HCT116 (cell line): ENCODE data around the gene SERPING1. TPM values are rescaled to one million over a fixed set of nuclear protein-coding genes. Genes with fewer than 3 reads are reported as not detected.

Experiments
- ATAC-seq: fragments of 200-7000 bp; cut with Tn5 transposase; 2 replicates; pipeline ENCODE4 v1.9.1; 2020; ENCODE audit warnings: mild to moderate bottlenecking, moderate library complexity
- Bru-seq: library from RNA; stranded (reverse); fragments of 400-500 nt; gene quantifications from one replicate; lab custom pipeline; 2021; lab: Mats Ljungman, UMichigan
- BruChase-seq, 2 experiments: library from RNA; stranded (reverse); fragments of 400-500 nt; gene quantifications; one replicate each; lab custom pipeline; 2021; lab: Mats Ljungman, UMichigan
- BruUV-seq: library from RNA; stranded (reverse); fragments of 400-500 nt; replicated peaks from 2 replicates; lab custom pipeline; 2021; lab: Mats Ljungman, UMichigan
- CTCF ChIA-PET: fragments of 300-600 bp; sonication (Branson Sonifier 250); formaldehyde crosslinking; loops from one replicate; lab custom pipeline; 2021; ENCODE audit warnings: antibody characterized with exemption; lab: Charles Lee
- POLR2A ChIA-PET: fragments of 300-600, 350-600 bp; sonication (Branson Sonifier 250); formaldehyde crosslinking; loops from one replicate; lab custom pipeline; 2021; ENCODE audit warnings: antibody characterized with exemption; lab: Charles Lee
- RAD21 ChIA-PET, 2 experiments: fragments of 300-600 bp; sonication (Branson Sonifier 250); formaldehyde crosslinking; loops; one replicate each; lab custom pipeline; 2023; ENCODE audit warnings: low total read pairs in 2 of 2; ENCODE audit not compliant: uncharacterized antibody in 2 of 2, unreplicated experiment in 2 of 2, low non-redundant PET in 1 of 2; lab: Charles Lee
- DNase-seq: peaks from one replicate; pipeline ENCODE4 v3.0.0-alpha.2; 2010; ENCODE audit warnings: low read depth, low spot score
- H2AFZ ChIP-seq: fragments of 200-600 bp; shearing (Covaris generic), sonication (generic); 2 replicates; pipeline ENCODE4 v1.6.1; 2017; ENCODE audit warnings: low read depth, mixed run types, mixed read lengths, antibody characterized with exemption, low read length; ENCODE audit not compliant: poor library complexity, severe bottlenecking
- H3K27ac ChIP-seq: 2 replicates; pipeline ENCODE4 v1.5.1; 2012; ENCODE audit warnings: low read depth, low read length
- H3K27me3 ChIP-seq: fragments of 200-600 bp; sonication (generic); 2 replicates; pipeline ENCODE4 v1.6.1; 2016; ENCODE audit warnings: mixed run types, low read length, mixed read lengths; ENCODE audit not compliant: insufficient read depth
- H3K36me3 ChIP-seq, 2 experiments: fragments of 200-500 bp in 1 of 2; fragments of 200-600 bp in 1 of 2; sonication (Bioruptor generic) in 1 of 2; sonication (generic) in 1 of 2; 2 replicates each; pipeline versions ENCODE4 v1.5.1 to v1.6.1; 2014 to 2016; ENCODE audit warnings: low read length in 2 of 2, inconsistent platforms in 1 of 2, mixed read lengths in 1 of 2, mixed run types in 1 of 2; ENCODE audit not compliant: insufficient read depth in 2 of 2, control insufficient read depth in 1 of 2
- H3K4me1 ChIP-seq, 2 experiments: fragments of 200-600 bp in 1 of 2; sonication (generic) in 1 of 2; 2 replicates each; pipeline versions ENCODE4 v1.5.1 to v1.6.1; 2012 to 2017; ENCODE audit warnings: low read length in 2 of 2, inconsistent platforms in 1 of 2, mild to moderate bottlenecking in 1 of 2, mixed read lengths in 1 of 2, mixed run types in 1 of 2, moderate library complexity in 1 of 2; ENCODE audit not compliant: insufficient read depth in 2 of 2, control insufficient read depth in 1 of 2
- H3K4me2 ChIP-seq: fragments of 200-600 bp; sonication (generic); 2 replicates; pipeline ENCODE4 v1.6.1; 2017; ENCODE audit warnings: mixed run types, low read length, mixed read lengths
- H3K4me3 ChIP-seq, 2 experiments: fragments of 200-600 bp in 1 of 2; sonication (generic) in 1 of 2; replicated peaks in 1 of 2; 2 replicates each; pipeline ENCODE4 v1.5.1; 2011 to 2016; ENCODE audit warnings: low read length in 2 of 2, control low read depth in 1 of 2, low read depth in 1 of 2, mild to moderate bottlenecking in 1 of 2, mixed read lengths in 1 of 2, mixed run types in 1 of 2
- H3K79me2 ChIP-seq: fragments of 200-600 bp; sonication (generic); 2 replicates; pipeline ENCODE4 v1.6.1; 2017; ENCODE audit warnings: mild to moderate bottlenecking, mixed run types, low read length, moderate library complexity, mixed read lengths; ENCODE audit not compliant: insufficient read depth
- H3K9ac ChIP-seq: fragments of 200-600 bp; sonication (generic); 2 replicates; pipeline ENCODE4 v1.6.1; 2016; ENCODE audit warnings: low read length, mixed read lengths
- H3K9me2 ChIP-seq: fragments of 200-600 bp; sonication (generic), shearing (Covaris generic); 2 replicates; pipeline ENCODE4 v1.6.1; 2017; ENCODE audit warnings: mixed run types, mild to moderate bottlenecking, moderate library complexity; ENCODE audit not compliant: insufficient read depth
- H3K9me3 ChIP-seq, 2 experiments: fragments of 200-500 bp in 1 of 2; fragments of 200-600 bp in 1 of 2; sonication (Bioruptor generic) in 1 of 2; sonication (generic) in 1 of 2; 2 replicates each; pipeline ENCODE4 v1.6.1; 2014 to 2017; ENCODE audit warnings: low read length in 2 of 2, mixed read lengths in 2 of 2, inconsistent platforms in 1 of 2, low read depth in 1 of 2, mild to moderate bottlenecking in 1 of 2, mixed run types in 1 of 2, moderate library complexity in 1 of 2; ENCODE audit not compliant: control insufficient read depth in 1 of 2, insufficient read depth in 1 of 2
- H4K20me1 ChIP-seq: fragments of 200-600 bp; sonication (generic), shearing (Covaris generic); 2 replicates; pipeline ENCODE4 v1.6.1; 2017; ENCODE audit warnings: mixed run types, mild to moderate bottlenecking, moderate library complexity; ENCODE audit not compliant: insufficient read depth
- EZH2phosphoT487 ChIP-seq: fragments of 200-600 bp; IDR thresholded peaks from 2 replicates; pipeline ENCODE4 v1.6.1; 2018; ENCODE audit warnings: antibody characterized with exemption, borderline replicate concordance
- POLR2AphosphoS5 ChIP-seq: IDR thresholded peaks from 2 replicates; pipeline ENCODE4 v1.6.1; 2011; ENCODE audit warnings: mild to moderate bottlenecking, low read depth, low read length, moderate library complexity
- SIN3A ChIP-seq: IDR thresholded peaks from 2 replicates; pipeline ENCODE4 v1.6.1; 2012; ENCODE audit warnings: low read depth
- TCF7L2 ChIP-seq: IDR thresholded peaks from 2 replicates; pipeline ENCODE4 v1.7.0; 2011; ENCODE audit warnings: borderline replicate concordance, inconsistent platforms; ENCODE audit not compliant: insufficient read depth, insufficient read length; ENCODE audit errors: extremely low read depth
- ZBTB33 ChIP-seq: IDR thresholded peaks from 2 replicates; pipeline ENCODE4 v1.6.1; 2011; ENCODE audit warnings: mild to moderate bottlenecking, low read length, moderate library complexity; ENCODE audit not compliant: insufficient replicate concordance; ENCODE audit errors: extremely low read depth
- intact Hi-C: fragments of 100-400 bp; cut with micrococcal nuclease; formaldehyde crosslinking; loops from 2 replicates; pipeline ENCODE4 v1.10.0; 2022
- long read RNA-seq: library from polyadenylated mRNA; unstranded; transcript quantifications from one replicate; pipeline ENCODE4 v2.0.0, GENCODE V29; 2021; ENCODE audit not compliant: unreplicated experiment
- polyA plus RNA-seq: library from polyadenylated mRNA; unstranded; fragments of >200 nt; gene quantifications from 2 replicates; pipeline ENCODE4 v1.2.1, GENCODE V29; 2012; ENCODE audit warnings: missing spikeins
- total RNA-seq: library from RNA; stranded (reverse); gene quantifications from one replicate; pipeline ENCODE4 v1.2.1, GENCODE V29; 2021; ENCODE audit not compliant: unreplicated experiment

The SERPING1 gene
- total RNA-seq (3.4 TPM), Bru-seq, nascent RNA (percentile 22 among the genes with signal in this experiment), BruChase-seq, experiment 1, labeled RNA remaining after a 6-hour chase (percentile 21 among the genes with signal in this experiment), BruChase-seq, experiment 2, labeled RNA remaining after a 2-hour chase (percentile 18 among the genes with signal in this experiment)
- polyA plus RNA-seq, result 4.1 and 4.6 TPM in 2 replicates
- long read RNA-seq, partial matches to known transcripts, result 5 of 5 reads
- long read RNA-seq, other reads (novel, unspliced or antisense), result 0 of 5 reads

GRCh38 chr11:57597461-57597915 is at the start of gene SERPING1:
SERPING1 (plus strand) TSS chr11:57597685; CDS start chr11:57598271, 586 bp downstream.
- H3K79me2 ChIP-seq, result no peaks in the 10 kb centered on the region
- ChIA-PET RAD21 (no interaction called here), POLR2A (interaction anchor here (0.6 kb wide), 1 partner anchor 30 kb away, joined by 4 read pairs; no protein-coding TSS in a partner anchor), CTCF (no interaction called here)
- H3K4me1 ChIP-seq, result peaks cover 0 to 6% of the 10 kb centered on the region in 2 experiments; a peak in 1 of 4 replicates
- H3K27me3 ChIP-seq, result no peaks in the 10 kb centered on the region
- no peaks in the 10 kb centered on the region for H4K20me1 ChIP-seq
- BruUV-seq, result no TSS peak
- no peaks in the 10 kb centered on the region for H3K36me3 ChIP-seq
- no peak within 1 kb of the TSS for H3K27ac ChIP-seq
- no peaks in the 10 kb centered on the region for H3K9me3 ChIP-seq
- peak within 1 kb of the TSS; percentile 19 to 26 for H3K4me3 ChIP-seq
- no peak within 1 kb of the TSS for H2AFZ ChIP-seq
- no peaks in the 10 kb centered on the region for H3K9me2 ChIP-seq
- intact Hi-C loops, result no loop called here
- peak within 1 kb of the TSS; percentile 57 for H3K4me2 ChIP-seq
- ATAC-seq, result peak; percentile 33; the same call in 1 of the 2 replicates
- DNase-seq, result no peak
- H3K9ac ChIP-seq, result no peak within 1 kb of the TSS
- TF ChIP-seq SIN3A (no peak), EZH2phosphoT487 (no peak), POLR2AphosphoS5 (no peak), ZBTB33 (no peak), TCF7L2 (no peak)
